ENCODE data around the gene CAPN1. TPM values are rescaled to one million over a fixed set of nuclear protein-coding genes. Genes with fewer than 3 reads are reported as not detected.
A peak's percentile ranks its signal among the peaks of the same experiment; 100 is the strongest.
"Not testable (repeated sequence)": the region's sequence is repeated elsewhere in the genome, so short reads cannot be mapped to it uniquely, and the experiment has no call there.

Gene CAPN1
- total RNA-seq, 1 donor from 2014 or later: 154 TPM

- H3K27ac Mint-ChIP-seq (ENCODE audit: unreplicated experiment): peak overlapping the region; percentile 47
- H3K9me3 Mint-ChIP-seq (ENCODE audit: unreplicated experiment): no peaks in the 10 kb centered on the region
- peaks cover 15% of the 10 kb centered on the region for H3K4me1 Mint-ChIP-seq (ENCODE audit: unreplicated experiment)
- H3K36me3 Mint-ChIP-seq (ENCODE audit: unreplicated experiment): no peaks in the 10 kb centered on the region
- H3K4me3 Mint-ChIP-seq (ENCODE audit: unreplicated experiment): peak overlapping the region; percentile 75
- TF ChIP-seq, protein P1, sequence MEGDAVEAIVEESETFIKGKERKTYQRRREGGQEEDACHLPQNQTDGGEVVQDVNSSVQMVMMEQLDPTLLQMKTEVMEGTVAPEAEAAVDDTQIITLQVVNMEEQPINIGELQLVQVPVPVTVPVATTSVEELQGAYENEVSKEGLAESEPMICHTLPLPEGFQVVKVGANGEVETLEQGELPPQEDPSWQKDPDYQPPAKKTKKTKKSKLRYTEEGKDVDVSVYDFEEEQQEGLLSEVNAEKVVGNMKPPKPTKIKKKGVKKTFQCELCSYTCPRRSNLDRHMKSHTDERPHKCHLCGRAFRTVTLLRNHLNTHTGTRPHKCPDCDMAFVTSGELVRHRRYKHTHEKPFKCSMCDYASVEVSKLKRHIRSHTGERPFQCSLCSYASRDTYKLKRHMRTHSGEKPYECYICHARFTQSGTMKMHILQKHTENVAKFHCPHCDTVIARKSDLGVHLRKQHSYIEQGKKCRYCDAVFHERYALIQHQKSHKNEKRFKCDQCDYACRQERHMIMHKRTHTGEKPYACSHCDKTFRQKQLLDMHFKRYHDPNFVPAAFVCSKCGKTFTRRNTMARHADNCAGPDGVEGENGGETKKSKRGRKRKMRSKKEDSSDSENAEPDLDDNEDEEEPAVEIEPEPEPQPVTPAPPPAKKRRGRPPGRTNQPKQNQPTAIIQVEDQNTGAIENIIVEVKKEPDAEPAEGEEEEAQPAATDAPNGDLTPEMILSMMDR (IDR thresholded peaks at IDR 0.05): no peak
- DNase-seq (ENCODE audit: extremely low spot score, unreplicated experiment): no peak
- H3K27me3 Mint-ChIP-seq (ENCODE audit: unreplicated experiment): no peaks in the 10 kb centered on the region
Measured at GRCh38 chr11:65224930-65225278, 43.2 kb downstream of the CAPN1 start.

GRCh38 chr11:65225279-65226102 lies 43.8 kb downstream of the CAPN1 start:
- no peak for DNase-seq (ENCODE audit: extremely low spot score, unreplicated experiment)
- peaks cover 15% of the 10 kb centered on the region for H3K4me1 Mint-ChIP-seq (ENCODE audit: unreplicated experiment)
- peak overlapping the region; percentile 47 for H3K27ac Mint-ChIP-seq (ENCODE audit: unreplicated experiment)
- H3K36me3 Mint-ChIP-seq (ENCODE audit: unreplicated experiment): no peaks in the 10 kb centered on the region
- TF ChIP-seq, protein P1 (IDR thresholded peaks at IDR 0.05): peak; percentile 61
- no peaks in the 10 kb centered on the region for H3K9me3 Mint-ChIP-seq (ENCODE audit: unreplicated experiment)
- no peaks in the 10 kb centered on the region for H3K27me3 Mint-ChIP-seq (ENCODE audit: unreplicated experiment)
- H3K4me3 Mint-ChIP-seq (ENCODE audit: unreplicated experiment): peak overlapping the region; percentile 75

GRCh38 chr11:65226103-65226442 lies 44.3 kb downstream of the CAPN1 start:
- H3K27ac Mint-ChIP-seq (ENCODE audit: unreplicated experiment): no peak overlapping the region

DNA sequence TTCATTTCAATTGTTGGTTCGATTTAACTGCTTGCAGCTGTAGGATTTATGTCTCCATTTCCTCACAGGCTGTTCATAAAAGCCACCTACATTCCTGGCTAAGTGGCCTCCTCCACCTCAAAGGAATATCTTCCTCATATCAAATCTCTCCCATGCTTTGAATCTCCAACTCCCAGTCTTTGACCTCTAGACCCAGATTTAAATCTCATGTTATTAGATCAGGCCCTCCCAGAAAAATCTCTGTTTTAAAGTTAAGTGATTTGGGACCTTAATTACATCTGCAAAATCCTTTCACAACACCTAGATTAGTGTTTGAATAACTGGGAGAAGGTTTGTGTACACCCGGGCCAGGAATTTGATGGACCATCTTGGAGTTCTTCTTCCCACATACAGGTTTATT lies 46.2 kb downstream of the CAPN1 start:
- H3K9me3 Mint-ChIP-seq (ENCODE audit: unreplicated experiment): no peaks in the 10 kb centered on the region
- peaks cover 15% of the 10 kb centered on the region for H3K4me1 Mint-ChIP-seq (ENCODE audit: unreplicated experiment)
- no peaks in the 10 kb centered on the region for H3K27me3 Mint-ChIP-seq (ENCODE audit: unreplicated experiment)
- H3K36me3 Mint-ChIP-seq (ENCODE audit: unreplicated experiment): no peaks in the 10 kb centered on the region
- no peak for DNase-seq (ENCODE audit: extremely low spot score, unreplicated experiment)
- no peak overlapping the region for H3K27ac Mint-ChIP-seq (ENCODE audit: unreplicated experiment)
- H3K4me3 Mint-ChIP-seq (ENCODE audit: unreplicated experiment): no peak overlapping the region
- TF ChIP-seq, protein P1 (IDR thresholded peaks at IDR 0.05): no peak

More at GRCh38 chr11:65226103-65226442, 44.3 kb downstream of the CAPN1 start:
- TF ChIP-seq, protein P1 (IDR thresholded peaks at IDR 0.05): no peak
- no peaks in the 10 kb centered on the region for H3K9me3 Mint-ChIP-seq (ENCODE audit: unreplicated experiment)
- no peak for DNase-seq (ENCODE audit: extremely low spot score, unreplicated experiment)
- H3K4me1 Mint-ChIP-seq (ENCODE audit: unreplicated experiment): peaks cover 15% of the 10 kb centered on the region
- no peaks in the 10 kb centered on the region for H3K27me3 Mint-ChIP-seq (ENCODE audit: unreplicated experiment)
- no peaks in the 10 kb centered on the region for H3K36me3 Mint-ChIP-seq (ENCODE audit: unreplicated experiment)
- H3K4me3 Mint-ChIP-seq (ENCODE audit: unreplicated experiment): peak overlapping the region; percentile 75

- no peaks in the 10 kb centered on the region for H3K36me3 Mint-ChIP-seq (ENCODE audit: unreplicated experiment)
- DNase-seq (ENCODE audit: extremely low spot score, unreplicated experiment): no peak
- H3K9me3 Mint-ChIP-seq (ENCODE audit: unreplicated experiment): no peaks in the 10 kb centered on the region
- TF ChIP-seq, protein P1 (IDR thresholded peaks at IDR 0.05): no peak
- H3K4me1 Mint-ChIP-seq (ENCODE audit: unreplicated experiment): no peaks in the 10 kb centered on the region
- H3K27me3 Mint-ChIP-seq (ENCODE audit: unreplicated experiment): peaks cover 4% of the 10 kb centered on the region
- no peak overlapping the region for H3K4me3 Mint-ChIP-seq (ENCODE audit: unreplicated experiment)
- H3K27ac Mint-ChIP-seq (ENCODE audit: unreplicated experiment): no peak overlapping the region
Measured at GRCh38 chr11:65236194-65237059, 54.7 kb downstream of the CAPN1 start.

DNA sequence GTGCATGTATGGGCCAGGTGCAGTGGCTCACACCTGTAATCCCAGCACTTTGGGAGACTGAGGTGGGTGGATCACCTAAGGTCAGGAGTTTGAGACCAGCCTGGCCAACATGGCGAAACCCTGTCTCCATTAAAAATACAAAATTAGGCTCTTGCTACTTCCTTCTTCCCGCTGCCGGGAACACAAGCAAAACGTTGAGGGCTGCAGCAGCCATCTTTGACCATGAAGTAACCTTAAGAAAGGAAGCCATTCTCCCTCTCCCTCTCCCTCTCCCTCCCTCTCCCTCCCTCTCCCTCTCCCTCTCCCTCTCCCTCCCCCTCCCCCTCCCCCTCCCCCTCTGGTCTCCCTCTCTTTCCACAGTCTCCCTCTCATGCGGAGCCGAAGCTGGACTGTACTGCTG lies 56.6 kb downstream of the CAPN1 start:
- not testable (repeated sequence) for H3K4me1 Mint-ChIP-seq (ENCODE audit: unreplicated experiment); DNase-seq (ENCODE audit: extremely low spot score, unreplicated experiment); H3K9me3 Mint-ChIP-seq (ENCODE audit: unreplicated experiment); H3K27me3 Mint-ChIP-seq (ENCODE audit: unreplicated experiment); H3K4me3 Mint-ChIP-seq (ENCODE audit: unreplicated experiment); H3K27ac Mint-ChIP-seq (ENCODE audit: unreplicated experiment); H3K36me3 Mint-ChIP-seq (ENCODE audit: unreplicated experiment)
